Endothelial cell of umbilical vein (primary cell): Measurements from ENCODE around the gene ZNRF3. TPM values are rescaled to one million over a fixed set of nuclear protein-coding genes. Genes with fewer than 3 reads are reported as not detected.

Source experiments
- BruUV-seq: library from RNA; stranded (reverse); fragments of 400-500 nt; replicated peaks from 2 replicates; lab custom pipeline; 2021; lab: Mats Ljungman, UMichigan
- CTCF ChIA-PET: fragments of 300-600, 350-600 bp; sonication (Branson Sonifier 250); formaldehyde crosslinking; loops from one replicate; lab custom pipeline; 2021; ENCODE audit warnings: antibody characterized with exemption, inconsistent platforms; lab: Charles Lee
- POLR2A ChIA-PET: fragments of 300-600, 350-600 bp; sonication (Branson Sonifier 250); formaldehyde crosslinking; loops from one replicate; lab custom pipeline; 2021; ENCODE audit warnings: antibody characterized with exemption, inconsistent platforms; lab: Charles Lee
- DNase-seq: peaks from one replicate; pipeline ENCODE4 v3.0.0-alpha.2; 2011; ENCODE audit warnings: low read depth, low spot score
- FAIRE-seq: peaks from 2 replicates; lab custom pipeline; 2011; peaks lifted over from hg19 to GRCh38; lab: Jason Lieb, UNC
- H2AFZ ChIP-seq: 2 replicates; pipeline ENCODE4 v1.6.0; 2012; ENCODE audit warnings: low read depth, low read length, control low read depth, inconsistent platforms
- H3K27ac ChIP-seq: 2 replicates; pipeline ENCODE4 v1.5.1; 2011; ENCODE audit warnings: low read depth, mild to moderate bottlenecking, control low read depth, low read length, moderate library complexity; ENCODE audit not compliant: insufficient read depth
- H3K27me3 ChIP-seq, 2 experiments: 2 replicates each; pipeline versions ENCODE4 v1.6.0 to v1.6.1; 2011; ENCODE audit warnings: low read length in 2 of 2, mixed read lengths in 1 of 2; ENCODE audit not compliant: control insufficient read depth in 2 of 2, insufficient read depth in 2 of 2
- H3K36me3 ChIP-seq, 2 experiments: 2 replicates in 1 of 2; 3 replicates in 1 of 2; pipeline ENCODE4 v1.5.1; 2011; ENCODE audit warnings: low read length in 2 of 2, mild to moderate bottlenecking in 1 of 2, moderate library complexity in 1 of 2; ENCODE audit not compliant: control insufficient read depth in 2 of 2, insufficient read depth in 2 of 2; ENCODE audit errors: extremely low read depth in 1 of 2
- H3K4me1 ChIP-seq: 3 replicates; pipeline ENCODE4 v1.5.1; 2011; ENCODE audit warnings: mild to moderate bottlenecking, low read length; ENCODE audit not compliant: control insufficient read depth, insufficient read depth; ENCODE audit errors: extremely low read depth
- H3K4me2 ChIP-seq: 2 replicates; pipeline ENCODE4 v1.6.1; 2011; ENCODE audit warnings: low read length, control low read depth, mixed read lengths; ENCODE audit not compliant: insufficient read depth
- H3K4me3 ChIP-seq, 3 experiments: fragments of 200-600 bp in 1 of 3; sonication (generic), shearing (Covaris generic) in 1 of 3; replicated peaks in 1 of 3; 2 replicates each; pipeline ENCODE4 v1.5.1; 2011 to 2016; ENCODE audit warnings: control low read depth in 3 of 3, low read length in 3 of 3, mild to moderate bottlenecking in 2 of 3, inconsistent platforms in 1 of 3, low read depth in 1 of 3, moderate library complexity in 1 of 3; ENCODE audit not compliant: insufficient read depth in 1 of 3
- H3K79me2 ChIP-seq: 2 replicates; pipeline ENCODE4 v1.6.0; 2012; ENCODE audit warnings: low read length, inconsistent platforms; ENCODE audit not compliant: control insufficient read depth, insufficient read depth
- H3K9ac ChIP-seq: replicated peaks from 2 replicates; pipeline ENCODE3; 2011; ENCODE audit warnings: low read length, control low read depth; ENCODE audit not compliant: insufficient read depth; ENCODE audit errors: extremely low read depth
- H3K9me1 ChIP-seq: replicated peaks from 3 replicates; pipeline ENCODE4 v1.6.0; 2011; ENCODE audit warnings: mild to moderate bottlenecking, low read length; ENCODE audit not compliant: control insufficient read depth, insufficient read depth; ENCODE audit errors: extremely low read depth
- H3K9me3 ChIP-seq: replicated peaks from 2 replicates; pipeline ENCODE4 v1.5.1; 2012; ENCODE audit warnings: low read length, inconsistent platforms; ENCODE audit not compliant: control insufficient read depth, insufficient read depth
- H4K20me1 ChIP-seq: replicated peaks from 2 replicates; pipeline ENCODE3; 2011; ENCODE audit warnings: mild to moderate bottlenecking, low read length; ENCODE audit not compliant: control insufficient read depth, insufficient read depth; ENCODE audit errors: extremely low read depth
- CTCF ChIP-seq, 2 donors: IDR thresholded peaks; 1 replicate in 1 of 2; 2 replicates in 1 of 2; pipeline ENCODE4 v1.5.1; 2011; ENCODE audit warnings: low read length in 2 of 2, mild to moderate bottlenecking in 2 of 2, moderate library complexity in 2 of 2, control low read depth in 1 of 2, inconsistent platforms in 1 of 2, low read depth in 1 of 2; ENCODE audit not compliant: insufficient read depth in 1 of 2; ENCODE audit errors: extremely low read depth in 1 of 2
- EZH2 ChIP-seq: IDR thresholded peaks from 2 replicates; pipeline ENCODE4 v1.6.1; 2012; ENCODE audit warnings: borderline replicate concordance, low read depth, mild to moderate bottlenecking, moderate library complexity, low read length, inconsistent platforms; ENCODE audit not compliant: severe bottlenecking
- FOS ChIP-seq: IDR thresholded peaks from 2 replicates; pipeline ENCODE4 v1.6.1; 2011; ENCODE audit warnings: mild to moderate bottlenecking, low read length, moderate library complexity, borderline replicate concordance; ENCODE audit not compliant: insufficient read depth
- GATA2 ChIP-seq: IDR thresholded peaks from 2 replicates; pipeline ENCODE4 v1.7.0; 2011; ENCODE audit warnings: low read depth, mild to moderate bottlenecking, moderate library complexity, mixed read lengths, low read length; ENCODE audit not compliant: insufficient read length, insufficient read depth
- JUN ChIP-seq: IDR thresholded peaks from 2 replicates; pipeline ENCODE4 v1.6.1; 2011; ENCODE audit warnings: borderline replicate concordance, low read depth; ENCODE audit not compliant: insufficient read length, insufficient read depth
- MYC ChIP-seq: IDR thresholded peaks from one replicate; pipeline ENCODE4 v1.6.1; 2011; ENCODE audit warnings: mild to moderate bottlenecking, low read depth, low read length
- POLR2A ChIP-seq: IDR thresholded peaks from 2 replicates; pipeline ENCODE4 v1.6.1; 2012; ENCODE audit warnings: low read depth, mild to moderate bottlenecking, control low read depth, low read length
- POLR2AphosphoS5 ChIP-seq: IDR thresholded peaks from 2 replicates; pipeline ENCODE4 v1.6.1; 2012; ENCODE audit warnings: low read depth, mild to moderate bottlenecking, control low read depth, low read length, moderate library complexity; ENCODE audit not compliant: insufficient read depth
- dilution Hi-C: fragments of 300-500 bp; cut with MboI; formaldehyde crosslinking; loops from one replicate; pipeline ENCODE4 v1.15.0; 2019; ENCODE audit warnings: low sequenced_read_pairs; ENCODE audit not compliant: extremely low pct_ligation_motif_present
- intact Hi-C: fragments of 100-400 bp; cut with micrococcal nuclease; formaldehyde crosslinking; loops from one replicate; pipeline ENCODE4 v1.10.0; 2022
- polyA plus RNA-seq, 4 experiments: library from polyadenylated mRNA; depleted of rRNA in 3 of 4; stranded (reverse) in 3 of 4; unstranded in 1 of 4; fragments of >200 nt; gene quantifications; 2 replicates each; pipeline versions ENCODE4 v1.2.1 to v1.2.3, GENCODE V29; 2011 to 2012; ENCODE audit warnings: missing spikeins in 1 of 4
- total RNA-seq: library from RNA; stranded (reverse); gene quantifications from 2 replicates; pipeline ENCODE4 v1.2.3, GENCODE V29; 2021
- TF ChIP-seq, protein P1 (sequence below): IDR thresholded peaks from 2 replicates; pipeline ENCODE4 v1.6.1; 2011; ENCODE audit not compliant: insufficient read depth, insufficient read length

Gene ZNRF3
- total and polyA plus RNA-seq, 2 donors (not counting 3 experiments of a cell fraction or from before 2014, with no cell fraction given) = 2.7 to 5.2 TPM

DNA sequence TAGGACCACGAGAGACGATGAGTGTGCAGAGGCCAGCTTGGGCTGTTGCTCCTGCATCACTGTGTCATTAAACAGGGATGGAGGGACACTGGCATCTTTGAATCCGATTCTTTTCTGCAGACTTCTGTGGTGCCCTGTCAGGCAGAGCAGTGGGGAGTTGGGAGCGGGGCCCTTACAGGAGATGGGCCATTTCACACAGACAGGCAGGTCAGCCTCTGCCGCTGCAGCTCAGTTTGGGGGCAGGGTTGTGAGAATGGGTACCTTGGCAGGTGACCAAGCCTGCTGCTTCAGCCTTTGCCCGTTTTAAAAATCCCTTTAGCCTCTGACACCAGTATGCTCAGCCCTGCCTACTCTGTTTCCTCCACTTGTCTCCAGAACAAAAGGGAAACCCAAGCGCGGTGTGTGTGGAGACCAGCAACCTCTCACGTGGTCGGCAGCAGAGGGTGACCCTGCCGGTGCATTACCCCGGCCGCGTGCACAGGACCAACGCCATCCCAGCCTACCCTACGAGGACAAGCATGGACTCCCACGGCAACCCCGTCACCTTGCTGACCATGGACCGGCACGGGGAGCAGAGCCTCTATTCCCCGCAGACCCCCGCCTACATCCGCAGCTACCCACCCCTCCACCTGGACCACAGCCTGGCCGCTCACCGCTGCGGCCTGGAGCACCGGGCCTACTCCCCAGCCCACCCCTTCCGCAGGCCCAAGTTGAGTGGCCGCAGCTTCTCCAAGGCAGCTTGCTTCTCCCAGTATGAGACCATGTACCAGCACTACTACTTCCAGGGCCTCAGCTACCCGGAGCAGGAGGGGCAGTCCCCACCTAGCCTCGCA is 165.7 kb downstream of the ZNRF3 start:
- no peaks in the 10 kb centered on the region for H3K36me3 ChIP-seq
- no TSS peak for BruUV-seq
- no peaks in the 10 kb centered on the region for H3K79me2 ChIP-seq
- no peaks in the 10 kb centered on the region for H3K9me3 ChIP-seq
- ChIA-PET POLR2A (no interaction called here), CTCF (interaction anchor here (0.8 to 1.6 kb wide), 3 partner anchors 9 to 197 kb away, joined by 3 to 4 read pairs (median 3); no protein-coding TSS in a partner anchor)
- no peak overlapping the region for H2AFZ ChIP-seq
- peaks cover 8% of the 10 kb centered on the region for H3K4me1 ChIP-seq
- no peaks in the 10 kb centered on the region for H4K20me1 ChIP-seq
- H3K4me2 ChIP-seq = no peak overlapping the region
- TF ChIP-seq GATA2 (no peak), MYC (no peak), EZH2 (no peak), JUN (no peak), POLR2AphosphoS5 (no peak), FOS (no peak), POLR2A (no peak), CTCF (IDR thresholded peaks at IDR 0.05; ENCODE audit: extremely low read depth in 1 of 2, insufficient read depth in 1 of 2, low read depth in 1 of 2, low read length in 2 of 2) (no peak)
- TF ChIP-seq, protein P1, sequence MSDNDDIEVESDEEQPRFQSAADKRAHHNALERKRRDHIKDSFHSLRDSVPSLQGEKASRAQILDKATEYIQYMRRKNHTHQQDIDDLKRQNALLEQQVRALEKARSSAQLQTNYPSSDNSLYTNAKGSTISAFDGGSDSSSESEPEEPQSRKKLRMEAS = no peak
- dilution Hi-C loops (no loop called here), intact Hi-C loops (no loop called here)
- no peaks in the 10 kb centered on the region for H3K27me3 ChIP-seq
- no peak for FAIRE-seq
- no peak overlapping the region for H3K27ac ChIP-seq
- DNase-seq = no peak
- H3K9ac ChIP-seq = no peak overlapping the region
- H3K9me1 ChIP-seq = no peaks in the 10 kb centered on the region
- no peak overlapping the region for H3K4me3 ChIP-seq
